ENCODE data around the gene CTH.

DNA sequence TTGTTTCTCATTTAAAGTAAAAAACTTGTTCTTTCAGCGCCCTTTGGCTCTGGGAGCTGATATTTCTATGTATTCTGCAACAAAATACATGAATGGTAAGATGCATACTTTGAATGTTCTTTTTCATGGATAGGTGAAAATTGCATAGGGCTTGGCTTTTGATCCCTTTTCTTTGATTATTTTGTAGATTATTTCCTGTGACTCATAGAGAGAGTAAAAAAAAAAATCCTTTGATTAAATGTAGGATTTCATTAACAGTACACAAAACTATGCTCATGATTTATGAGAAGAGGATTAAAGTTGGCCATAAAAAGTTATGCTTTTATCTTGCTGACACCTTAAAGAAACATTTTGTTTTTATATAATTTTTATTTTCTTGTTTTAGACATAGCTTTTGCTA lies 18.7 kb downstream of the CTH start:
- TF ChIP-seq POLR2A (IDR thresholded peaks at IDR 0.05) = no peak
- TF ChIP-seq, protein P1, sequence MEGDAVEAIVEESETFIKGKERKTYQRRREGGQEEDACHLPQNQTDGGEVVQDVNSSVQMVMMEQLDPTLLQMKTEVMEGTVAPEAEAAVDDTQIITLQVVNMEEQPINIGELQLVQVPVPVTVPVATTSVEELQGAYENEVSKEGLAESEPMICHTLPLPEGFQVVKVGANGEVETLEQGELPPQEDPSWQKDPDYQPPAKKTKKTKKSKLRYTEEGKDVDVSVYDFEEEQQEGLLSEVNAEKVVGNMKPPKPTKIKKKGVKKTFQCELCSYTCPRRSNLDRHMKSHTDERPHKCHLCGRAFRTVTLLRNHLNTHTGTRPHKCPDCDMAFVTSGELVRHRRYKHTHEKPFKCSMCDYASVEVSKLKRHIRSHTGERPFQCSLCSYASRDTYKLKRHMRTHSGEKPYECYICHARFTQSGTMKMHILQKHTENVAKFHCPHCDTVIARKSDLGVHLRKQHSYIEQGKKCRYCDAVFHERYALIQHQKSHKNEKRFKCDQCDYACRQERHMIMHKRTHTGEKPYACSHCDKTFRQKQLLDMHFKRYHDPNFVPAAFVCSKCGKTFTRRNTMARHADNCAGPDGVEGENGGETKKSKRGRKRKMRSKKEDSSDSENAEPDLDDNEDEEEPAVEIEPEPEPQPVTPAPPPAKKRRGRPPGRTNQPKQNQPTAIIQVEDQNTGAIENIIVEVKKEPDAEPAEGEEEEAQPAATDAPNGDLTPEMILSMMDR (IDR thresholded peaks at IDR 0.05) = no peak
